ENCODE data around the gene SARDH.

The SARDH gene

DNA sequence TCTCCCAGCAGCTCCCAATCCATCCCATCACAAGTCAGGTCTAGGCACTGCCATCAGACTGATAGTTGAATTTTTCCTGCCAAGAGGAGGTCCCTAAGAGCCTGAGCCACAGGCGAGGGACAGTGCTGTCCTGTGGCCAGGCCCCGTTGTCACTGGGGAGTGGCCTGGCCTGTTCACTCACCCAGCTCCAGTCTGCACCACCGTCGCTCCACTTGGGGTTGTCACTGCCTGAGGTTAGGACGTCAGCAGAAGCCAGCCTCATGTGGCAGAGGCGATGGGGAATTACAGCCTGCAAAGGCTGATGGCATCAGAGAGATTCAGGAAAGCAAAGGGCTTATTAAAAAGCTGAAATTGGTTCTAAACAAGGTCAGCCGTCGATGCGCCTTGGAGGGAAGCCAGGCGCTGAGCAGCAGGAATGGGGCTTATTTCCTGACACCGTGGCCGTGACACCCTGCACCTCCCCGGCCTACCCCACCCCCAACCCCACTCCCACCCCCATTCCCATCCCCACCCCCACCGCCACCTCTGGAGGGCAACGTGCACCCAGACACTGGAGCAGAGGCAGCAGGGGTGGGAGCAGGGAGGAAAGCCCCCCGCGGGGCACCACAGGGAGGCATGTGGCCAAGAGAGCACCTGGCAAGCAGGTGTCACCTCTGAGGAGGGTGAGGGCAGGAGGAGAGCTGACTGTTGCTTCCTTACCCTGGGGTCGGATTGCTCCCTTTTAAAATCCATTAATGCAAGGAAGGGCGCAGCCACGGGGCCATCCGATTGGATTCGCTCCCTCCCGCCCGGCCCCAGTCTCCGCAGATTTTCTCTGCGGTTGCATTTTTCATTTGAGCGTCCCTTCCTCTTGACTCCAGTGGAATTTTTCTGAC is 105.1 kb downstream of the SARDH start:
- ChIA-PET CTCF (no interaction called here), POLR2A (no interaction called here)
- Histone ChIP-seq H3K36me3 (ENCODE audit: control insufficient read depth in 2 of 2, insufficient read depth in 1 of 2, low read length in 2 of 2) (no peaks in the 10 kb centered on the region), H3K9me3 (ENCODE audit: control insufficient read depth, insufficient read depth, low read depth, low read length) (no peaks in the 10 kb centered on the region), H3K4me3 (ENCODE audit: low read depth, low read length) (no peak overlapping the region), H3K27ac (ENCODE audit: extremely low read depth, low read depth, low read length) (no peak overlapping the region), H3K4me1 (ENCODE audit: control insufficient read depth, insufficient read depth, low read length) (no peaks in the 10 kb centered on the region)
- no peak for TF ChIP-seq SETDB1 (IDR thresholded peaks at IDR 0.05; ENCODE audit: insufficient read length, low read length)
- no peak for TF ChIP-seq ZNF426 (tag by site-specific recombination; IDR thresholded peaks at IDR 0.05)
- TF ChIP-seq ZNF341 (tag by site-specific recombination; IDR thresholded peaks at IDR 0.05; ENCODE audit: low read depth): no peak
- TF ChIP-seq, protein P1, sequence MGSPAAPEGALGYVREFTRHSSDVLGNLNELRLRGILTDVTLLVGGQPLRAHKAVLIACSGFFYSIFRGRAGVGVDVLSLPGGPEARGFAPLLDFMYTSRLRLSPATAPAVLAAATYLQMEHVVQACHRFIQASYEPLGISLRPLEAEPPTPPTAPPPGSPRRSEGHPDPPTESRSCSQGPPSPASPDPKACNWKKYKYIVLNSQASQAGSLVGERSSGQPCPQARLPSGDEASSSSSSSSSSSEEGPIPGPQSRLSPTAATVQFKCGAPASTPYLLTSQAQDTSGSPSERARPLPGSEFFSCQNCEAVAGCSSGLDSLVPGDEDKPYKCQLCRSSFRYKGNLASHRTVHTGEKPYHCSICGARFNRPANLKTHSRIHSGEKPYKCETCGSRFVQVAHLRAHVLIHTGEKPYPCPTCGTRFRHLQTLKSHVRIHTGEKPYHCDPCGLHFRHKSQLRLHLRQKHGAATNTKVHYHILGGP (tag by site-specific recombination; IDR thresholded peaks at IDR 0.05): no peak
- TF ChIP-seq PRDM1 (tag by site-specific recombination; IDR thresholded peaks at IDR 0.05): no peak

DNA sequence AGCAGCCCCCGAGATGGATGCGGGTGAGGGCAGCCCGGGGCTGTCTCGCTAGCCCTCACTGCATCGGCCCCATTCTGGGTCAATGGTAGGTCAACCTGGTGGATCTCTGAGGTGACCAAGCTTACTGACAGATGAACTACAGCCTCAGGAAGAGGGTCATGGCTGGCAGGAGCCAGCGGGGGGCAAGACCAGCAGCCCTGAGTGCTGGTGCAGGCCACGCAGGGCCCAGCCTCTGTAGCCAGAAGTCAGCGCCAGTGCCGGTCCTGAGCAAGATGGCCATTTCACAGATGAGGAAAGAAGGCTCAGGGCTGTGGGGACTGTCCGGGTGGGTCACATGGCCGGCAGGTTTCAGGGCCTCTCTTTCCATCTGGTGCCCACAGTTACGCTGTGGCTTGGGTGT is 107.0 kb downstream of the SARDH start:
- ChIA-PET CTCF (interaction anchor here (0.9 kb wide), 1 partner anchor 8 kb away, joined by 3 read pairs; no protein-coding TSS in a partner anchor), POLR2A (no interaction called here)
- Histone ChIP-seq H3K9me3 (ENCODE audit: control insufficient read depth, insufficient read depth, low read depth, low read length) (no peaks in the 10 kb centered on the region), H3K4me1 (ENCODE audit: control insufficient read depth, insufficient read depth, low read length) (no peaks in the 10 kb centered on the region), H3K27ac (ENCODE audit: extremely low read depth, low read depth, low read length) (no peak overlapping the region), H3K4me3 (ENCODE audit: low read depth, low read length) (no peak overlapping the region), H3K36me3 (ENCODE audit: control insufficient read depth in 2 of 2, insufficient read depth in 1 of 2, low read length in 2 of 2) (no peaks in the 10 kb centered on the region)
- no peak for TF ChIP-seq ZBTB1 (tag by site-specific recombination; IDR thresholded peaks at IDR 0.05)
- TF ChIP-seq ZNF776 (tag by site-specific recombination; IDR thresholded peaks at IDR 0.05; ENCODE audit: borderline replicate concordance): no peak
- TF ChIP-seq ZNF791 (tag by site-specific recombination; IDR thresholded peaks at IDR 0.05): no peak
- no peak for TF ChIP-seq ZNF335 (tag by site-specific recombination; conservative IDR thresholded peaks at IDR 0.05)
- no peak for TF ChIP-seq BCL11B (tag by site-specific recombination; IDR thresholded peaks at IDR 0.05; ENCODE audit: low read depth)
- no peak for TF ChIP-seq ZNF311 (tag by site-specific recombination; IDR thresholded peaks at IDR 0.05; ENCODE audit: borderline replicate concordance)
- TF ChIP-seq, protein P2, sequence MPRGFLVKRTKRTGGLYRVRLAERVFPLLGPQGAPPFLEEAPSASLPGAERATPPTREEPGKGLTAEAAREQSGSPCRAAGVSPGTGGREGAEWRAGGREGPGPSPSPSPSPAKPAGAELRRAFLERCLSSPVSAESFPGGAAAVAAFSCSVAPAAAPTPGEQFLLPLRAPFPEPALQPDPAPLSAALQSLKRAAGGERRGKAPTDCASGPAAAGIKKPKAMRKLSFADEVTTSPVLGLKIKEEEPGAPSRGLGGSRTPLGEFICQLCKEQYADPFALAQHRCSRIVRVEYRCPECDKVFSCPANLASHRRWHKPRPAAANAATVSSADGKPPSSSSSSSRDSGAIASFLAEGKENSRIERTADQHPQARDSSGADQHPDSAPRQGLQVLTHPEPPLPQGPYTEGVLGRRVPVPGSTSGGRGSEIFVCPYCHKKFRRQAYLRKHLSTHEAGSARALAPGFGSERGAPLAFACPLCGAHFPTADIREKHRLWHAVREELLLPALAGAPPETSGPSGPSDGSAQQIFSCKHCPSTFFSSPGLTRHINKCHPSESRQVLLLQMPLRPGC (tag by site-specific recombination; IDR thresholded peaks at IDR 0.05): no peak

DNA sequence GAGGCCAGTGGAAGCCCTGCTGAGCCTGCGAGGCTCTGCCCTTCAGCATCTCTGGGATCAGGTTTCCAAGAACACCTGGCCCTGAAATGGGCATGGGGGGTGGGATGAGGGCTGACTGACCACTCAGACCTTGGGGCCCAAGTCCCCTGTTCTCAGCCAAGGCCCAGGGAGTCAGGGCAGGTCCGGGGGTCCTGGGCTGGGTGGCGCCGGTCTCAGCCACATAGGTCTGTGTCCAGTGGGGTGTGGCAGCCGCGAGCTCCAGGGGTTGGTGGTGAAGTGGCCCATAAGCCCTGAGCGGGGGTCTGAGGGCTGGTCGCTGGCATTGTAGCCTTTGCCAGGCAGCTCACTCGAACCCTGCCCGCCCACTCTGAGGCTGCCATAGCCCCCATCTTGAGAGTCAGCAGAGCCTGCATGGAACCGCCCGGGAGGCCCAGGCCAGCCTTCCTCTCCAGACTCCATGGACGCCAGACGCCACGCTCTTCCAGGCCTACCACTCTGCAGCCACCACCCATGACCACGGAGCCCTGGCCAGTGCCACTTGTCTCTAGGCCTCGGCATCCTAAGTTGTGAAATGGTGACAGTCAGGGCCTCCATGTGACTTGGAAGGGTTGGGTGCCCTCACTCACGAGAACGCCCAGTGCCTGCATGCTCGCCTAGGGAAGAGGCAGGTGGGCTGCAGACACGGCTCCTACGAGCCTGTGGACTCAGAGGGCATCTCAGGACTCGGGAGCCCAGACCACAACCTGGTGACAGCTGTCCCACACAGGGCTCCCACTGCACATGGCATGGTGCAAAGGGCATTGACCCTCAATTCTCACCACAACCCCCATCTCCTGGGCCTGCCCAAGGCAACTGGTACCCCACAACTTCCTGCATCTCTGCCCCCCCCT is 108.7 kb downstream of the SARDH start:
- ChIA-PET CTCF (interaction anchor here (1.2 kb wide), 1 partner anchor 98 kb away, joined by 5 read pairs; no protein-coding TSS in a partner anchor), POLR2A (no interaction called here)
- TF ChIP-seq ZNF560 (tag by site-specific recombination; IDR thresholded peaks at IDR 0.05; ENCODE audit: borderline replicate concordance) (no peak), ZNF211 (tag by site-specific recombination; IDR thresholded peaks at IDR 0.05; ENCODE audit: low read depth) (no peak), ZNF133 (tag by site-specific recombination; IDR thresholded peaks at IDR 0.05) (no peak), ZNF114 (tag by site-specific recombination; IDR thresholded peaks at IDR 0.05) (no peak), ZFP37 (tag by site-specific recombination; IDR thresholded peaks at IDR 0.05) (no peak), KLF16 (tag by site-specific recombination; IDR thresholded peaks at IDR 0.05) (no peak), ZNF677 (tag by site-specific recombination; IDR thresholded peaks at IDR 0.05) (no peak), SP3 (tag by site-specific recombination; IDR thresholded peaks at IDR 0.05) (no peak), ZNF202 (tag by site-specific recombination; IDR thresholded peaks at IDR 0.05; ENCODE audit: borderline replicate concordance) (no peak)
- TF ChIP-seq, protein P3, sequence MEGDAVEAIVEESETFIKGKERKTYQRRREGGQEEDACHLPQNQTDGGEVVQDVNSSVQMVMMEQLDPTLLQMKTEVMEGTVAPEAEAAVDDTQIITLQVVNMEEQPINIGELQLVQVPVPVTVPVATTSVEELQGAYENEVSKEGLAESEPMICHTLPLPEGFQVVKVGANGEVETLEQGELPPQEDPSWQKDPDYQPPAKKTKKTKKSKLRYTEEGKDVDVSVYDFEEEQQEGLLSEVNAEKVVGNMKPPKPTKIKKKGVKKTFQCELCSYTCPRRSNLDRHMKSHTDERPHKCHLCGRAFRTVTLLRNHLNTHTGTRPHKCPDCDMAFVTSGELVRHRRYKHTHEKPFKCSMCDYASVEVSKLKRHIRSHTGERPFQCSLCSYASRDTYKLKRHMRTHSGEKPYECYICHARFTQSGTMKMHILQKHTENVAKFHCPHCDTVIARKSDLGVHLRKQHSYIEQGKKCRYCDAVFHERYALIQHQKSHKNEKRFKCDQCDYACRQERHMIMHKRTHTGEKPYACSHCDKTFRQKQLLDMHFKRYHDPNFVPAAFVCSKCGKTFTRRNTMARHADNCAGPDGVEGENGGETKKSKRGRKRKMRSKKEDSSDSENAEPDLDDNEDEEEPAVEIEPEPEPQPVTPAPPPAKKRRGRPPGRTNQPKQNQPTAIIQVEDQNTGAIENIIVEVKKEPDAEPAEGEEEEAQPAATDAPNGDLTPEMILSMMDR (tag by site-specific recombination; IDR thresholded peaks at IDR 0.05): no peak
- TF ChIP-seq, protein P4, sequence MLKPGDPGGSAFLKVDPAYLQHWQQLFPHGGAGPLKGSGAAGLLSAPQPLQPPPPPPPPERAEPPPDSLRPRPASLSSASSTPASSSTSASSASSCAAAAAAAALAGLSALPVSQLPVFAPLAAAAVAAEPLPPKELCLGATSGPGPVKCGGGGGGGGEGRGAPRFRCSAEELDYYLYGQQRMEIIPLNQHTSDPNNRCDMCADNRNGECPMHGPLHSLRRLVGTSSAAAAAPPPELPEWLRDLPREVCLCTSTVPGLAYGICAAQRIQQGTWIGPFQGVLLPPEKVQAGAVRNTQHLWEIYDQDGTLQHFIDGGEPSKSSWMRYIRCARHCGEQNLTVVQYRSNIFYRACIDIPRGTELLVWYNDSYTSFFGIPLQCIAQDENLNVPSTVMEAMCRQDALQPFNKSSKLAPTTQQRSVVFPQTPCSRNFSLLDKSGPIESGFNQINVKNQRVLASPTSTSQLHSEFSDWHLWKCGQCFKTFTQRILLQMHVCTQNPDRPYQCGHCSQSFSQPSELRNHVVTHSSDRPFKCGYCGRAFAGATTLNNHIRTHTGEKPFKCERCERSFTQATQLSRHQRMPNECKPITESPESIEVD (tag by site-specific recombination; IDR thresholded peaks at IDR 0.05): no peak

More for the DNA sequence above, 108.7 kb downstream of the SARDH start:
- no peaks in the 10 kb centered on the region for H3K36me3 ChIP-seq (ENCODE audit: control insufficient read depth in 2 of 2, insufficient read depth in 1 of 2, low read length in 2 of 2)
- no peaks in the 10 kb centered on the region for H3K4me1 ChIP-seq (ENCODE audit: control insufficient read depth, insufficient read depth, low read length)
- no peaks in the 10 kb centered on the region for H3K9me3 ChIP-seq (ENCODE audit: control insufficient read depth, insufficient read depth, low read depth, low read length)
- no peak overlapping the region for H3K4me3 ChIP-seq (ENCODE audit: low read depth, low read length)
- no peak overlapping the region for H3K27ac ChIP-seq (ENCODE audit: extremely low read depth, low read depth, low read length)

All from HEK293 (cell line).